ENCODE results near the gene MRPS27. TPM values are rescaled to one million over a fixed set of nuclear protein-coding genes. Genes with fewer than 3 reads are reported as not detected.

Gene MRPS27
- total RNA-seq, 1 experiment from 2014 or later, result 88.6 TPM

DNA sequence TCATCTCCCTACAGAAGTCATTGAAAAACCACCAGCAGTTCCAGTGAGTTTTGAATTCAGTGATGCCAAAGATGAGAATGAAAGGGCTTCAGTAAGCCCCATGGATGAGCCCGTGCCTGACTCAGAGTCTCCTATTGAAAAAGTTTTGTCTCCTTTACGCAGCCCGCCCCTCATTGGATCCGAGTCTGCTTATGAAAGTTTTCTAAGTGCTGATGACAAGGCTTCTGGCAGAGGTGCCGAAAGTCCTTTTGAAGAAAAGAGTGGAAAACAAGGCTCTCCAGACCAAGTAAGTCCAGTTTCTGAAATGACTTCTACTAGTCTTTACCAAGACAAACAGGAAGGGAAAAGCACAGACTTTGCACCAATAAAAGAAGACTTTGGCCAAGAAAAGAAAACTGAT lies 122.6 kb downstream of the MRPS27 start:
- ChIA-PET CTCF (no interaction called here), POLR2A (ENCODE audit: low non-redundant PET) (no interaction called here)
- no peak for TF ChIP-seq EZH2 (IDR thresholded peaks at IDR 0.05; ENCODE audit: borderline replicate concordance, low read depth, low read length, poor library complexity, severe bottlenecking)
- TF ChIP-seq, protein P1, sequence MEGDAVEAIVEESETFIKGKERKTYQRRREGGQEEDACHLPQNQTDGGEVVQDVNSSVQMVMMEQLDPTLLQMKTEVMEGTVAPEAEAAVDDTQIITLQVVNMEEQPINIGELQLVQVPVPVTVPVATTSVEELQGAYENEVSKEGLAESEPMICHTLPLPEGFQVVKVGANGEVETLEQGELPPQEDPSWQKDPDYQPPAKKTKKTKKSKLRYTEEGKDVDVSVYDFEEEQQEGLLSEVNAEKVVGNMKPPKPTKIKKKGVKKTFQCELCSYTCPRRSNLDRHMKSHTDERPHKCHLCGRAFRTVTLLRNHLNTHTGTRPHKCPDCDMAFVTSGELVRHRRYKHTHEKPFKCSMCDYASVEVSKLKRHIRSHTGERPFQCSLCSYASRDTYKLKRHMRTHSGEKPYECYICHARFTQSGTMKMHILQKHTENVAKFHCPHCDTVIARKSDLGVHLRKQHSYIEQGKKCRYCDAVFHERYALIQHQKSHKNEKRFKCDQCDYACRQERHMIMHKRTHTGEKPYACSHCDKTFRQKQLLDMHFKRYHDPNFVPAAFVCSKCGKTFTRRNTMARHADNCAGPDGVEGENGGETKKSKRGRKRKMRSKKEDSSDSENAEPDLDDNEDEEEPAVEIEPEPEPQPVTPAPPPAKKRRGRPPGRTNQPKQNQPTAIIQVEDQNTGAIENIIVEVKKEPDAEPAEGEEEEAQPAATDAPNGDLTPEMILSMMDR (conservative IDR thresholded peaks at IDR 0.05; ENCODE audit: low read depth, low read length), result no peak
- Histone ChIP-seq H3K9me3 (ENCODE audit: low read depth, low read length, poor library complexity, severe bottlenecking) (no peaks in the 10 kb centered on the region), H3K36me3 (ENCODE audit: insufficient read depth, low read length, poor library complexity, severe bottlenecking) (peaks cover 75% of the 10 kb centered on the region), H3K4me3 (ENCODE audit: low read depth, low read length, poor library complexity, severe bottlenecking) (no peak overlapping the region), H3K27me3 (replicated peaks; ENCODE audit: insufficient read depth, low read depth, low read length, poor library complexity) (no peaks in the 10 kb centered on the region), H3K4me1 (ENCODE audit: insufficient read depth, low read length, poor library complexity, severe bottlenecking) (peaks cover 9% of the 10 kb centered on the region), H3K27ac (ENCODE audit: low read depth, low read length, poor library complexity, severe bottlenecking) (no peak overlapping the region)
- no TSS peak for BruUV-seq (replicated peaks)
- intact Hi-C loops (cut with micrococcal nuclease; ENCODE audit: unreplicated experiment), result no loop called here
- no peak for DNase-seq (ENCODE audit: low spot score)

DNA sequence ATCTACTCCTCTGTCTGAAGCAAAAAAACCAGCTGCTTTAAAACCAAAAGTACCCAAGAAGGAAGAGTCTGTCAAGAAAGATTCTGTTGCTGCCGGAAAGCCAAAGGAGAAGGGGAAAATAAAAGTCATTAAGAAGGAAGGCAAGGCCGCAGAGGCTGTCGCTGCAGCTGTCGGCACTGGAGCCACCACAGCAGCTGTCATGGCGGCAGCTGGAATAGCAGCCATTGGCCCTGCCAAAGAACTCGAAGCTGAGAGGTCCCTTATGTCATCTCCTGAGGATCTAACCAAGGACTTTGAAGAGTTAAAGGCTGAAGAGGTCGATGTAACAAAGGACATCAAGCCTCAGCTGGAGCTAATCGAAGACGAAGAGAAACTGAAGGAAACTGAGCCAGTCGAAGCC lies 124.5 kb downstream of the MRPS27 start:
- no TSS peak for BruUV-seq (replicated peaks)
- H3K4me3 ChIP-seq (ENCODE audit: low read depth, low read length, poor library complexity, severe bottlenecking), result no peak overlapping the region
- no peaks in the 10 kb centered on the region for H3K9me3 ChIP-seq (ENCODE audit: low read depth, low read length, poor library complexity, severe bottlenecking)
- intact Hi-C loops (cut with micrococcal nuclease; ENCODE audit: unreplicated experiment), result no loop called here
- ChIA-PET CTCF (no interaction called here), POLR2A (ENCODE audit: low non-redundant PET) (interaction anchor here (0.7 kb wide), 1 partner anchor 350 kb away, joined by 4 read pairs; no protein-coding TSS in a partner anchor)
- TF ChIP-seq, protein P1 (conservative IDR thresholded peaks at IDR 0.05; ENCODE audit: low read depth, low read length), result no peak
- no peak for TF ChIP-seq EZH2 (IDR thresholded peaks at IDR 0.05; ENCODE audit: borderline replicate concordance, low read depth, low read length, poor library complexity, severe bottlenecking)
- H3K27me3 ChIP-seq (replicated peaks; ENCODE audit: insufficient read depth, low read depth, low read length, poor library complexity), result no peaks in the 10 kb centered on the region
- no peak for DNase-seq (ENCODE audit: low spot score)
- H3K36me3 ChIP-seq (ENCODE audit: insufficient read depth, low read length, poor library complexity, severe bottlenecking), result peaks cover 73% of the 10 kb centered on the region
- H3K27ac ChIP-seq (ENCODE audit: low read depth, low read length, poor library complexity, severe bottlenecking), result no peak overlapping the region
- H3K4me1 ChIP-seq (ENCODE audit: insufficient read depth, low read length, poor library complexity, severe bottlenecking), result no peaks in the 10 kb centered on the region

DNA sequence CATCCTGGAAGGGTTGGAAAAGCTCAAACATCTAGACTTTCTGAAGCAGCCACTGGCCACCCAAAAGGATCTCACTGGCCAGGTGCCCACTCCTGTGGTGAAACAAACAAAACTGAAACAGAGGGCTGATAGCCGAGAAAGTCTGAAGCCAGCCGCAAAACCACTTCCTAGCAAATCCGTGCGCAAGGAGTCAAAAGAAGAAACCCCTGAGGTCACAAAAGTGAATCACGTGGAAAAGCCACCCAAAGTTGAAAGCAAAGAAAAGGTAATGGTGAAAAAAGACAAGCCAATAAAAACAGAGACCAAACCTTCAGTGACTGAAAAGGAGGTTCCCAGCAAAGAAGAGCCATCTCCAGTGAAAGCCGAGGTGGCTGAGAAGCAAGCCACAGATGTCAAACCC lies 125.2 kb downstream of the MRPS27 start:
- H3K36me3 ChIP-seq (ENCODE audit: insufficient read depth, low read length, poor library complexity, severe bottlenecking), result peaks cover 71% of the 10 kb centered on the region
- H3K27ac ChIP-seq (ENCODE audit: low read depth, low read length, poor library complexity, severe bottlenecking), result no peak overlapping the region
- no peaks in the 10 kb centered on the region for H3K4me1 ChIP-seq (ENCODE audit: insufficient read depth, low read length, poor library complexity, severe bottlenecking)
- ChIA-PET CTCF (no interaction called here), POLR2A (ENCODE audit: low non-redundant PET) (interaction anchor here (0.7 kb wide), 1 partner anchor 350 kb away, joined by 4 read pairs; no protein-coding TSS in a partner anchor)
- no peaks in the 10 kb centered on the region for H3K27me3 ChIP-seq (replicated peaks; ENCODE audit: insufficient read depth, low read depth, low read length, poor library complexity)
- no peak for TF ChIP-seq EZH2 (IDR thresholded peaks at IDR 0.05; ENCODE audit: borderline replicate concordance, low read depth, low read length, poor library complexity, severe bottlenecking)
- TF ChIP-seq, protein P1 (conservative IDR thresholded peaks at IDR 0.05; ENCODE audit: low read depth, low read length), result no peak
- no peak overlapping the region for H3K4me3 ChIP-seq (ENCODE audit: low read depth, low read length, poor library complexity, severe bottlenecking)
- H3K9me3 ChIP-seq (ENCODE audit: low read depth, low read length, poor library complexity, severe bottlenecking), result no peaks in the 10 kb centered on the region
- intact Hi-C loops (cut with micrococcal nuclease; ENCODE audit: unreplicated experiment), result no loop called here
- BruUV-seq (replicated peaks), result no TSS peak
- no peak for DNase-seq (ENCODE audit: low spot score)

Data from A673 (cell line).